Activated naive CD8-positive, alpha-beta T cell treated with anti-CD3 and anti-CD28 coated beads for 36 hours (primary cell): ENCODE results near the gene POLR1D. TPM values are rescaled to one million over a fixed set of nuclear protein-coding genes. Genes with fewer than 3 reads are reported as not detected.
A peak's percentile ranks its signal among the peaks of the same experiment; 100 is the strongest.

Source experiments
- DNase-seq: peaks from one replicate; pipeline ENCODE4 v3.0.0; 2021
- H3K27ac Mint-ChIP-seq: one replicate; pipeline ENCODE4 v1.8.0; 2022; ENCODE audit warnings: mild to moderate bottlenecking, moderate library complexity, mixed read lengths
- H3K27me3 Mint-ChIP-seq: one replicate; pipeline ENCODE4 v1.8.0; 2022; ENCODE audit warnings: mild to moderate bottlenecking, mixed read lengths
- H3K36me3 Mint-ChIP-seq: one replicate; pipeline ENCODE4 v1.8.0; 2021; ENCODE audit warnings: mild to moderate bottlenecking, mixed read lengths
- H3K4me1 Mint-ChIP-seq: one replicate; pipeline ENCODE4 v1.8.0; 2021; ENCODE audit warnings: mixed read lengths
- H3K4me3 Mint-ChIP-seq: one replicate; pipeline ENCODE4 v1.8.0; 2022; ENCODE audit warnings: mild to moderate bottlenecking, moderate library complexity, mixed read lengths
- H3K9me3 Mint-ChIP-seq: one replicate; pipeline ENCODE4 v1.8.0; 2022; ENCODE audit warnings: mixed read lengths
- total RNA-seq, 2 experiments: library from RNA; stranded (reverse); gene quantifications; one replicate each; pipeline ENCODE4 v1.2.3, GENCODE V29; 2021

POLR1D gene
- total RNA-seq, 2 experiments from 2014 or later = 162 to 165 TPM

- no peak for DNase-seq
- no peak overlapping the region for H3K4me3 Mint-ChIP-seq
- H3K27ac Mint-ChIP-seq = no peak overlapping the region
- H3K27me3 Mint-ChIP-seq = no peaks in the 10 kb centered on the region
- no peaks in the 10 kb centered on the region for H3K36me3 Mint-ChIP-seq
- peaks cover 13% of the 10 kb centered on the region for H3K4me1 Mint-ChIP-seq
- H3K9me3 Mint-ChIP-seq = no peaks in the 10 kb centered on the region
These were observed 21.0 kb upstream of the POLR1D start for GRCh38 chr13:27600711-27601110.

- Mint-ChIP-seq H3K36me3 (no peaks in the 10 kb centered on the region), H3K4me1 (peaks cover 15% of the 10 kb centered on the region), H3K27me3 (no peaks in the 10 kb centered on the region), H3K27ac (no peak overlapping the region), H3K4me3 (no peak overlapping the region), H3K9me3 (no peaks in the 10 kb centered on the region)
- DNase-seq = no peak
These were observed 20.5 kb upstream of the POLR1D start for GRCh38 chr13:27601208-27601607.

- DNase-seq = no peak
- no peaks in the 10 kb centered on the region for H3K36me3 Mint-ChIP-seq
- no peaks in the 10 kb centered on the region for H3K9me3 Mint-ChIP-seq
- H3K4me1 Mint-ChIP-seq = peaks cover 15% of the 10 kb centered on the region
- H3K4me3 Mint-ChIP-seq = no peak overlapping the region
- H3K27ac Mint-ChIP-seq = no peak overlapping the region
- H3K27me3 Mint-ChIP-seq = no peaks in the 10 kb centered on the region
These were observed 19.9 kb upstream of the POLR1D start for GRCh38 chr13:27601803-27602202.

GRCh38 chr13:27605099-27605498 lies 16.6 kb upstream of the POLR1D start:
- H3K9me3 Mint-ChIP-seq = no peaks in the 10 kb centered on the region
- no peaks in the 10 kb centered on the region for H3K36me3 Mint-ChIP-seq
- no peaks in the 10 kb centered on the region for H3K27me3 Mint-ChIP-seq
- no peak overlapping the region for H3K27ac Mint-ChIP-seq
- DNase-seq = no peak
- H3K4me1 Mint-ChIP-seq = peaks cover 20% of the 10 kb centered on the region
- H3K4me3 Mint-ChIP-seq = no peak overlapping the region

- Mint-ChIP-seq H3K27ac (no peak overlapping the region), H3K36me3 (peaks cover 3% of the 10 kb centered on the region), H3K4me1 (peaks cover 21% of the 10 kb centered on the region), H3K27me3 (no peaks in the 10 kb centered on the region), H3K4me3 (no peak overlapping the region), H3K9me3 (no peaks in the 10 kb centered on the region)
- no peak for DNase-seq
These were observed 16.0 kb upstream of the POLR1D start for GRCh38 chr13:27605610-27606200.

- H3K4me1 Mint-ChIP-seq = peaks cover 30% of the 10 kb centered on the region
- DNase-seq = no peak
- H3K9me3 Mint-ChIP-seq = no peaks in the 10 kb centered on the region
- no peak overlapping the region for H3K4me3 Mint-ChIP-seq
- peaks cover 4% of the 10 kb centered on the region for H3K36me3 Mint-ChIP-seq
- no peaks in the 10 kb centered on the region for H3K27me3 Mint-ChIP-seq
- no peak overlapping the region for H3K27ac Mint-ChIP-seq
These were observed 14.6 kb upstream of the POLR1D start for GRCh38 chr13:27607125-27607524.

GRCh38 chr13:27613628-27614027 lies 8.1 kb upstream of the POLR1D start:
- Mint-ChIP-seq H3K27me3 (no peaks in the 10 kb centered on the region), H3K36me3 (peaks cover 15% of the 10 kb centered on the region), H3K4me3 (no peak overlapping the region), H3K9me3 (peaks cover 2% of the 10 kb centered on the region), H3K4me1 (peaks cover 37% of the 10 kb centered on the region), H3K27ac (no peak overlapping the region)
- DNase-seq = no peak

GRCh38 chr13:27617881-27618321 lies 3.8 kb upstream of the POLR1D start:
- Mint-ChIP-seq H3K9me3 (peaks cover 2% of the 10 kb centered on the region), H3K27ac (no peak overlapping the region), H3K4me1 (peaks cover 31% of the 10 kb centered on the region)

GRCh38 chr13:27619093-27619727 lies 2.5 kb upstream of the POLR1D start:
- H3K4me3 Mint-ChIP-seq = peak overlapping the region; percentile 90
- peaks cover 43% of the 10 kb centered on the region for H3K4me1 Mint-ChIP-seq
- no peaks in the 10 kb centered on the region for H3K27me3 Mint-ChIP-seq
- DNase-seq = no peak
- peak overlapping the region; percentile 80 for H3K27ac Mint-ChIP-seq
- H3K36me3 Mint-ChIP-seq = peaks cover 36% of the 10 kb centered on the region
- H3K9me3 Mint-ChIP-seq = peaks cover 2% of the 10 kb centered on the region

More at GRCh38 chr13:27617881-27618321, 3.8 kb upstream of the POLR1D start:
- no peak for DNase-seq
- Mint-ChIP-seq H3K27me3 (no peaks in the 10 kb centered on the region), H3K4me3 (no peak overlapping the region), H3K36me3 (peaks cover 23% of the 10 kb centered on the region)

- H3K4me1 Mint-ChIP-seq = peaks cover 44% of the 10 kb centered on the region
- peak overlapping the region; percentile 80 for H3K27ac Mint-ChIP-seq
- H3K36me3 Mint-ChIP-seq = peaks cover 36% of the 10 kb centered on the region
These were observed 1.8 kb upstream of the POLR1D start for GRCh38 chr13:27619728-27620376.

GRCh38 chr13:27620377-27621115 lies 1.1 kb upstream of the POLR1D start, which contains the start of gene LNX2:
Gene LNX2 (minus strand): TSS chr13:27620529. CDS start chr13:27581703, 38,826 bp downstream.
- Mint-ChIP-seq H3K4me3 (peak within 1 kb of the TSS; percentile 90), H3K9me3 (no peaks in the 10 kb centered on the region), H3K27me3 (no peaks in the 10 kb centered on the region), H3K36me3 (peaks cover 41% of the 10 kb centered on the region), H3K4me1 (peaks cover 51% of the 10 kb centered on the region), H3K27ac (peak within 1 kb of the TSS; percentile 93)
- DNase-seq = peak; percentile 98

More at GRCh38 chr13:27619728-27620376, 1.8 kb upstream of the POLR1D start:
- Mint-ChIP-seq H3K27me3 (no peaks in the 10 kb centered on the region), H3K4me3 (peak overlapping the region; percentile 90), H3K9me3 (peaks cover 2% of the 10 kb centered on the region)
- DNase-seq = no peak

- H3K27me3 Mint-ChIP-seq = no peaks in the 10 kb centered on the region
- peaks cover 52% of the 10 kb centered on the region for H3K4me1 Mint-ChIP-seq
These were observed 651 bp upstream of the POLR1D start for GRCh38 chr13:27621116-27621365.

GRCh38 chr13:27622102-27622820 lies 569 bp downstream of the POLR1D start:
- H3K4me3 Mint-ChIP-seq = peak overlapping the region; percentile 95
- H3K4me1 Mint-ChIP-seq = peaks cover 61% of the 10 kb centered on the region
- no peaks in the 10 kb centered on the region for H3K27me3 Mint-ChIP-seq
- H3K9me3 Mint-ChIP-seq = no peaks in the 10 kb centered on the region
- peak overlapping the region; percentile 90 for H3K27ac Mint-ChIP-seq
- no peak for DNase-seq
- H3K36me3 Mint-ChIP-seq = peaks cover 51% of the 10 kb centered on the region

More at GRCh38 chr13:27621116-27621365, 651 bp upstream of the POLR1D start:
- DNase-seq = no peak
- Mint-ChIP-seq H3K9me3 (no peaks in the 10 kb centered on the region), H3K4me3 (peak overlapping the region; percentile 89), H3K36me3 (peaks cover 42% of the 10 kb centered on the region), H3K27ac (peak overlapping the region; percentile 93)

GRCh38 chr13:27622881-27623280 lies 1.2 kb downstream of the POLR1D start:
- peaks cover 60% of the 10 kb centered on the region for H3K4me1 Mint-ChIP-seq
- no peaks in the 10 kb centered on the region for H3K9me3 Mint-ChIP-seq
- no peaks in the 10 kb centered on the region for H3K27me3 Mint-ChIP-seq
- H3K4me3 Mint-ChIP-seq = peak overlapping the region; percentile 95
- H3K36me3 Mint-ChIP-seq = peaks cover 56% of the 10 kb centered on the region
- peak overlapping the region; percentile 90 for H3K27ac Mint-ChIP-seq
- no peak for DNase-seq
